ENCODE data around the gene PPP2R2C. TPM values are rescaled to one million over a fixed set of nuclear protein-coding genes. Genes with fewer than 3 reads are reported as not detected.

The PPP2R2C gene
- polyA plus RNA-seq, 1 donor from 2014 or later = 34.4 TPM

- no peaks in the 10 kb centered on the region for H4K20me1 ChIP-seq (ENCODE audit: insufficient read depth)
- no peak overlapping the region for H3K27ac ChIP-seq (ENCODE audit: low read length)
- TF ChIP-seq EZH2 (IDR thresholded peaks at IDR 0.05; ENCODE audit: borderline replicate concordance, insufficient read depth, low read length, poor library complexity, severe bottlenecking) = no peak
- H3K9me3 ChIP-seq (ENCODE audit: low read length) = no peaks in the 10 kb centered on the region
- no peak overlapping the region for H3K4me3 ChIP-seq (ENCODE audit: low read length)
- H3K36me3 ChIP-seq (ENCODE audit: insufficient read depth, low read length) = no peaks in the 10 kb centered on the region
- no peaks in the 10 kb centered on the region for H3K27me3 ChIP-seq (ENCODE audit: insufficient read depth, low read depth, low read length)
- no peak overlapping the region for H3K4me2 ChIP-seq (ENCODE audit: low read length)
- no peaks in the 10 kb centered on the region for H3K79me2 ChIP-seq (replicated peaks; ENCODE audit: insufficient read depth, low read length)
- H3K9me2 ChIP-seq (ENCODE audit: insufficient read depth, low read length) = no peaks in the 10 kb centered on the region
- no peak overlapping the region for H3K9ac ChIP-seq (ENCODE audit: low read length)
- H3F3A ChIP-seq (ENCODE audit: insufficient read depth, low read length, poor library complexity, severe bottlenecking) = no peaks in the 10 kb centered on the region
- H2AFZ ChIP-seq (ENCODE audit: low read depth, low read length) = no peak overlapping the region
Measured at GRCh38 chr4:6424425-6424824, 48.0 kb downstream of the PPP2R2C start.

GRCh38 chr4:6423575-6423974 is 48.8 kb downstream of the PPP2R2C start:
- Histone ChIP-seq H3K4me3 (ENCODE audit: low read length) (no peak overlapping the region), H3K79me2 (replicated peaks; ENCODE audit: insufficient read depth, low read length) (no peaks in the 10 kb centered on the region), H2AFZ (ENCODE audit: low read depth, low read length) (no peak overlapping the region), H3K9ac (ENCODE audit: low read length) (no peak overlapping the region), H3K9me2 (ENCODE audit: insufficient read depth, low read length) (no peaks in the 10 kb centered on the region), H3K9me3 (ENCODE audit: low read length) (no peaks in the 10 kb centered on the region), H3K4me2 (ENCODE audit: low read length) (no peak overlapping the region), H3F3A (ENCODE audit: insufficient read depth, low read length, poor library complexity, severe bottlenecking) (no peaks in the 10 kb centered on the region), H3K36me3 (ENCODE audit: insufficient read depth, low read length) (no peaks in the 10 kb centered on the region), H4K20me1 (ENCODE audit: insufficient read depth) (no peaks in the 10 kb centered on the region), H3K27me3 (ENCODE audit: insufficient read depth, low read depth, low read length) (no peaks in the 10 kb centered on the region), H3K27ac (ENCODE audit: low read length) (no peak overlapping the region)
- no peak for TF ChIP-seq MXI1 (conservative IDR thresholded peaks at IDR 0.05; ENCODE audit: poor library complexity, severe bottlenecking)
- no peak for TF ChIP-seq CTCF (IDR thresholded peaks at IDR 0.05; ENCODE audit: poor library complexity, severe bottlenecking)
- TF ChIP-seq EP300 (conservative IDR thresholded peaks at IDR 0.05; ENCODE audit: poor library complexity, severe bottlenecking) = no peak
- no peak for TF ChIP-seq REST (IDR thresholded peaks at IDR 0.05; ENCODE audit: borderline replicate concordance)
- TF ChIP-seq POLR2AphosphoS5 (IDR thresholded peaks at IDR 0.05) = no peak
- no peak for TF ChIP-seq TAF1 (IDR thresholded peaks at IDR 0.05; ENCODE audit: low read depth)
- no peak for TF ChIP-seq EZH2 (IDR thresholded peaks at IDR 0.05; ENCODE audit: borderline replicate concordance, insufficient read depth, low read length, poor library complexity, severe bottlenecking)
- TF ChIP-seq RAD21 (conservative IDR thresholded peaks at IDR 0.05) = no peak
- TF ChIP-seq SMC3 (conservative IDR thresholded peaks at IDR 0.05; ENCODE audit: poor library complexity) = no peak

- Histone ChIP-seq H3K9me3 (ENCODE audit: low read length) (no peaks in the 10 kb centered on the region), H3K9ac (ENCODE audit: low read length) (no peak overlapping the region), H3F3A (ENCODE audit: insufficient read depth, low read length, poor library complexity, severe bottlenecking) (no peaks in the 10 kb centered on the region), H3K27me3 (ENCODE audit: insufficient read depth, low read depth, low read length) (no peaks in the 10 kb centered on the region), H2AFZ (ENCODE audit: low read depth, low read length) (no peak overlapping the region), H3K9me2 (ENCODE audit: insufficient read depth, low read length) (no peaks in the 10 kb centered on the region), H3K79me2 (replicated peaks; ENCODE audit: insufficient read depth, low read length) (no peaks in the 10 kb centered on the region), H3K4me2 (ENCODE audit: low read length) (no peak overlapping the region), H3K4me3 (ENCODE audit: low read length) (no peak overlapping the region), H3K36me3 (ENCODE audit: insufficient read depth, low read length) (no peaks in the 10 kb centered on the region), H3K27ac (ENCODE audit: low read length) (no peak overlapping the region), H4K20me1 (ENCODE audit: insufficient read depth) (no peaks in the 10 kb centered on the region)
- TF ChIP-seq REST (IDR thresholded peaks at IDR 0.05; ENCODE audit: borderline replicate concordance) (no peak), RAD21 (conservative IDR thresholded peaks at IDR 0.05) (no peak), MXI1 (conservative IDR thresholded peaks at IDR 0.05; ENCODE audit: poor library complexity, severe bottlenecking) (no peak), CTCF (IDR thresholded peaks at IDR 0.05; ENCODE audit: poor library complexity, severe bottlenecking) (no peak), TAF1 (IDR thresholded peaks at IDR 0.05; ENCODE audit: low read depth) (no peak), POLR2AphosphoS5 (IDR thresholded peaks at IDR 0.05) (no peak), SMC3 (conservative IDR thresholded peaks at IDR 0.05; ENCODE audit: poor library complexity) (no peak), EZH2 (IDR thresholded peaks at IDR 0.05; ENCODE audit: borderline replicate concordance, insufficient read depth, low read length, poor library complexity, severe bottlenecking) (no peak), EP300 (conservative IDR thresholded peaks at IDR 0.05; ENCODE audit: poor library complexity, severe bottlenecking) (no peak)
Measured at GRCh38 chr4:6422866-6423265, 49.5 kb downstream of the PPP2R2C start.
